ENCODE results near the gene ASIC3. TPM values are rescaled to one million over a fixed set of nuclear protein-coding genes. Genes with fewer than 3 reads are reported as not detected.

ASIC3 gene
- 1 to 10 TPM; 2.5 to 9.4 (median 4.5) TPM for total RNA-seq
- 1 to 10 TPM; 1.0 to 2.9 TPM for polyA plus RNA-seq
- long read RNA-seq, donor 1, partial matches to known transcripts, result 2 of 4 reads
- long read RNA-seq, donor 1, other reads (novel, unspliced or antisense), result 1 of 4 reads
- long read RNA-seq, donor 2, result 0 reads
- long read RNA-seq, donor 3, partial matches to known transcripts, result 2 of 5 reads
- long read RNA-seq, donor 3, other reads (novel, unspliced or antisense), result 2 of 5 reads

DNA sequence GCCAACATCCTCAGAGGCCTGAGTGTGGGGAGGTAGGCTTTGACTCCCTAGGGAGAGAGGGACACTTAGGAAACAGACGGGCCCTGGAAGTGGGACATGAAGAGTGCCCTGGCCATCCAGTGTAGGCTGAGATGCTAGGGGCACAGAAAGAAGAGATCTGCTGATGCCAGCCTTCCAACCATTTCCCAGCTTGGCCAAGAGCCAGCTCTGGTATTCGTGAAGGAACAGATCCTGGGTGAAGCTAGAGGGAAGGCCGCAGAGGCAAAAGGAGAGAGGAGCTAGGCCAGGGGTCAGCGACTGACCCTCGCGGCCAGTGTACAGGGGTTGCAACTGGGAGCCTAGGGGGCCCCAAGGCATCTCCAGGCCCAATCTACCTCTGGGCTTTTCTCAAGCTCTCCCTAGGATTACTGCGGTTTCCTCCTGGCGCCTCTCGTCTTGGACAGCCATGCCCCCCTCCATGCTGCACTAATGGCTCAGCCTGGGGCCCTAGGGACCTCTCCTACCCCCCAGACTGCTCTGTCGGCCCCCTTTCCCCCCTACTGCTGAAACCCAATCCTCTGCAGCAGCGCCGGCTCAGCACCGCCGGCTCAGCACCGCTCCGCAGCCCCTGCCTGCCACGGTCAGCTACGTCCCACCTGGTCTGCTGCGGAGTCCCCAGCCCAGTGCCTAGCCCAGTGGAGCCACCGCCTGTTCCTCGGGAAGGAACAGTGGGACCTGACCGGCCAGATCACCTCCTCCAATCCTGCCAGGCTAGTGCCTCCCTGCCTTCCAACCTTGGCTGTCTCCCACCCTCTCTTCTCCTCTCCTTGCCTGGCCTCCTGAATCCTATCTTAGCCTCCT, at the start of gene ASIC3:
TSS of gene ASIC3 (plus strand) at position 556 of the 840 bp plus-strand sequence. CDS start 355 bp downstream, outside the sequence.
- intact Hi-C loops (cut with DNase I), result no loop called here

DNA sequence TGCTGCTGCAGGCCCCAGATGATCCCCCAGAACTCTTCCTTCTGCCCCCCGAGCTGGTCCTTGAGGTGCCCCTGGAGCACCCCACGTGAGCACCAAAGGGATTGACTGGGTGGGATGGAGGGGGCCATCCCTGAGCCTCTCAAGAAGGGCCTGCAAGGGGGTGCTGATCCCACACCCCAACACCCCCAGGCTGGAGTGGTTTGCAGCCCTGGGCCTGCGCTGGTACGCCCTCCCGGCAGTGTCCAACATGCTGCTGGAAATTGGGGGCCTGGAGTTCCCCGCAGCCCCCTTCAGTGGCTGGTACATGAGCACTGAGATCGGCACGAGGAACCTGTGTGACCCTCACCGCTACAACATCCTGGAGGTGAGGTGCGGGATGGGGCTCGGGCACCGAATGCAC, 49.3 kb upstream of the ASIC3 start:
- Histone ChIP-seq H3K4me3 (no peak overlapping the region), H3K27me3 (no peaks in the 10 kb centered on the region), H3K4me1 (ENCODE audit: insufficient read depth) (no peaks in the 10 kb centered on the region), H3K9me3 (no peaks in the 10 kb centered on the region), H3K36me3 (no peaks in the 10 kb centered on the region), H3K27ac (no peak overlapping the region)
- TF ChIP-seq, protein P1, sequence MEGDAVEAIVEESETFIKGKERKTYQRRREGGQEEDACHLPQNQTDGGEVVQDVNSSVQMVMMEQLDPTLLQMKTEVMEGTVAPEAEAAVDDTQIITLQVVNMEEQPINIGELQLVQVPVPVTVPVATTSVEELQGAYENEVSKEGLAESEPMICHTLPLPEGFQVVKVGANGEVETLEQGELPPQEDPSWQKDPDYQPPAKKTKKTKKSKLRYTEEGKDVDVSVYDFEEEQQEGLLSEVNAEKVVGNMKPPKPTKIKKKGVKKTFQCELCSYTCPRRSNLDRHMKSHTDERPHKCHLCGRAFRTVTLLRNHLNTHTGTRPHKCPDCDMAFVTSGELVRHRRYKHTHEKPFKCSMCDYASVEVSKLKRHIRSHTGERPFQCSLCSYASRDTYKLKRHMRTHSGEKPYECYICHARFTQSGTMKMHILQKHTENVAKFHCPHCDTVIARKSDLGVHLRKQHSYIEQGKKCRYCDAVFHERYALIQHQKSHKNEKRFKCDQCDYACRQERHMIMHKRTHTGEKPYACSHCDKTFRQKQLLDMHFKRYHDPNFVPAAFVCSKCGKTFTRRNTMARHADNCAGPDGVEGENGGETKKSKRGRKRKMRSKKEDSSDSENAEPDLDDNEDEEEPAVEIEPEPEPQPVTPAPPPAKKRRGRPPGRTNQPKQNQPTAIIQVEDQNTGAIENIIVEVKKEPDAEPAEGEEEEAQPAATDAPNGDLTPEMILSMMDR (IDR thresholded peaks at IDR 0.05), result no peak
- TF ChIP-seq EP300 (IDR thresholded peaks at IDR 0.05), result no peak
- no peak for TF ChIP-seq POLR2A (IDR thresholded peaks at IDR 0.05)
- intact Hi-C loops (cut with DNase I), result no loop called here
- WGBS, 3 donors, result 90 to 97% (median 96%) methylated on average over 12 of the region's 12 CpGs
- no peak for DNase-seq

More for the DNA sequence above, at the start of gene ASIC3:
- Histone ChIP-seq H3K4me3 (no peak within 1 kb of the TSS), H3K4me1 (ENCODE audit: insufficient read depth) (peaks cover 3% of the 10 kb centered on the region), H3K36me3 (no peaks in the 10 kb centered on the region), H3K27me3 (no peaks in the 10 kb centered on the region), H3K27ac (no peak within 1 kb of the TSS), H3K9me3 (no peaks in the 10 kb centered on the region)
- DNase-seq, result no peak
- TF ChIP-seq, protein P1 (IDR thresholded peaks at IDR 0.05), result no peak
- TF ChIP-seq EP300 (IDR thresholded peaks at IDR 0.05) (no peak), POLR2A (IDR thresholded peaks at IDR 0.05) (no peak)
- 60 to 70% (median 67%) methylated on average over 22 of the region's 22 CpGs for WGBS, 3 donors

DNA sequence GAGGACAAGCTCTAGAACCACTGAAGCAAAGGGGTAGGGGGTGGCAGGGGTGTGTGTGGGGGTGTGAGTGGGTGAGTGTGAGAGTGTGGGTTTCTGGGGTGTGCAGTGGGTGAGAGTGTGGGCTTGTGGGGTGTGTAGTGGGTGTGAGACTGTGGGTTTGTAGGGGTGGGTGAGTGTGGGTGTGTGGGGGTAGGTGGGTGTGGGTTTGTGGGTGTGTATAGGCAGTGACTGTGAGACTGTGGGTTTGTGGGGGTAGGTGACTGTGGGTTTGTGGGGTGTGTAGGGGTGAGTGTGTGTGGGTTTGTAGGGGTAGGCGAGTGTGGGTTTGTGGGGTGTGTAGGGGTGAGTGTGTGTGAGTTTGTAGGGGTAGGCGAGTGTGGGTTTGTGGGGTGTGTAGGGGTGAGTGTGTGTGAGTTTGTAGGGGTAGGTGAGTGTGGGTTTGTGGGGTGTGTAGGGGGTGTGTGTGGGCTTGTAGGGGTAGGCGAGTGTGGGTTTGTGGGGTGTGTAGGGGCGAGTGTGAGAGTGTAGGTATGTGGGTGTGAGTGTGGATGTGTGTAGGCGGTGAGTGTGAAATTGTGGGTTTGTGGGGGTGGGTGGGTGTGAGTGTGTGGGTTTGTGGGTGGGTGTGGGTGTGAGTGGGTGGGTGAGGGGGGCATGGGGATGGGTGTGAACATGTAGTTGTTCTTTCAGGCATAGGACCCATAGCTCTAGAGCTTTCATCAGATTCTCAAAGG, 48.7 kb upstream of the ASIC3 start:
- H3K4me1 ChIP-seq (ENCODE audit: insufficient read depth), result no peaks in the 10 kb centered on the region
- 93 to 95% (median 93%) methylated on average over 5 of the region's 5 CpGs for WGBS, 3 donors
- intact Hi-C loops (cut with DNase I), result no loop called here
- TF ChIP-seq, protein P1 (IDR thresholded peaks at IDR 0.05), result no peak
- TF ChIP-seq EP300 (IDR thresholded peaks at IDR 0.05) (no peak), POLR2A (IDR thresholded peaks at IDR 0.05) (no peak)
- H3K27ac ChIP-seq, result no peak overlapping the region
- H3K4me3 ChIP-seq, result no peak overlapping the region
- no peaks in the 10 kb centered on the region for H3K9me3 ChIP-seq
- no peaks in the 10 kb centered on the region for H3K27me3 ChIP-seq
- no peak for DNase-seq
- no peaks in the 10 kb centered on the region for H3K36me3 ChIP-seq

DNA sequence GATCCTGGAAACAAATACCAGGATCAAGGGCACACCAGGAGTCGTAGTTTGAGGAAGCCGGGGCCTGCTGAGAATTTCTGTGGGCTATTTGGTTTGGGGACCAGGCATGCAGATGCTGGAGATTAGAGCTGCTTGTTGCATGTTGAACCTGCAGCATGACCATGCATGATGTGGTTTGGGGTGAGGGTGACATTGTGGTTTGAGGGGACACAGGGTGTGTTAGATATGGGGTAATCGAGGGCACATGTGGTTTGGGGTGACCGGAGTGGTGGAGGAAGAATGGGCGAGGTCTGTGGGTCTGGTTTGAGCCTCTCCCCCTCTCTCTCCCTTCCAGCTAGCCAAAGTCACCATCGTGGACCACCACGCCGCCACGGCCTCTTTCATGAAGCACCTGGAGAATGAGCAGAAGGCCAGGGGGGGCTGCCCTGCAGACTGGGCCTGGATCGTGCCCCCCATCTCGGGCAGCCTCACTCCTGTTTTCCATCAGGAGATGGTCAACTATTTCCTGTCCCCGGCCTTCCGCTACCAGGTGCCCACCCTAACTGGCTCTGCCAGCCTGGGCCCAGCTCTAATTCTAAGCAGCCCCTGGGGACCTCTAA, 47.3 kb upstream of the ASIC3 start:
- Histone ChIP-seq H3K9me3 (no peaks in the 10 kb centered on the region), H3K36me3 (no peaks in the 10 kb centered on the region), H3K27ac (no peak overlapping the region), H3K4me1 (ENCODE audit: insufficient read depth) (no peaks in the 10 kb centered on the region), H3K27me3 (no peaks in the 10 kb centered on the region), H3K4me3 (no peak overlapping the region)
- intact Hi-C loops (cut with DNase I), result no loop called here
- WGBS, 3 donors, result 90 to 97% (median 92%) methylated on average over 13 of the region's 13 CpGs
- DNase-seq, result no peak
- no peak for TF ChIP-seq EP300 (IDR thresholded peaks at IDR 0.05)
